Hippocampal formation (tissue), 2 donors: Measurements from ENCODE around the gene DGKB.

ENCODE experiments used
- DNase-seq, 2 donors: peaks; one replicate each; lab custom pipeline; 2025; lab: John Stamatoyannopoulos, UW

Gene DGKB

GRCh38 chr7:14457568-14458453 is 444.7 kb downstream of the DGKB start:
- DNase-seq: peak; percentile 11 to 78

- DNase-seq: peak in 1 of 2 donors; percentile 23
These were observed 453.3 kb downstream of the DGKB start for GRCh38 chr7:14449291-14449690.

GRCh38 chr7:14446829-14447228 is 455.7 kb downstream of the DGKB start:
- DNase-seq: no peak

GRCh38 chr7:14446219-14446618 is 456.3 kb downstream of the DGKB start:
- no peak for DNase-seq

GRCh38 chr7:14438366-14438765 is 464.2 kb downstream of the DGKB start:
- no peak for DNase-seq

- no peak for DNase-seq
These were observed 465.7 kb downstream of the DGKB start for GRCh38 chr7:14436878-14437277.

- no peak for DNase-seq
These were observed 469.6 kb downstream of the DGKB start for GRCh38 chr7:14432924-14433323.

GRCh38 chr7:14430926-14431325 is 471.6 kb downstream of the DGKB start:
- DNase-seq: no peak

- DNase-seq: no peak
These were observed 477.0 kb downstream of the DGKB start for GRCh38 chr7:14425559-14425958.

- DNase-seq: no peak
These were observed 477.9 kb downstream of the DGKB start for GRCh38 chr7:14424675-14425074.

GRCh38 chr7:14420768-14421167 is 481.8 kb downstream of the DGKB start:
- no peak for DNase-seq

GRCh38 chr7:14419531-14419930 is 483.0 kb downstream of the DGKB start:
- no peak for DNase-seq

- DNase-seq: no peak
These were observed 483.9 kb downstream of the DGKB start for GRCh38 chr7:14418633-14419032.

- no peak for DNase-seq
These were observed 488.1 kb downstream of the DGKB start for GRCh38 chr7:14414274-14414986.

- no peak for DNase-seq
These were observed 495.1 kb downstream of the DGKB start for GRCh38 chr7:14407246-14408015.

GRCh38 chr7:14403587-14403986 is 499.0 kb downstream of the DGKB start:
- no peak for DNase-seq

GRCh38 chr7:14400271-14400670 is 502.3 kb downstream of the DGKB start:
- DNase-seq: no peak

GRCh38 chr7:14398526-14398925 is 504.0 kb downstream of the DGKB start:
- DNase-seq: no peak

GRCh38 chr7:14395860-14396259 is 506.7 kb downstream of the DGKB start:
- no peak for DNase-seq

GRCh38 chr7:14394786-14395185 is 507.8 kb downstream of the DGKB start:
- no peak for DNase-seq

- no peak for DNase-seq
These were observed 513.0 kb downstream of the DGKB start for GRCh38 chr7:14389595-14389994.

- no peak for DNase-seq
These were observed 513.4 kb downstream of the DGKB start for GRCh38 chr7:14389181-14389591.
